ENCODE results near the gene OPN1SW.

The OPN1SW gene

GRCh38 chr7:128755819-128756476 is 19.6 kb downstream of the OPN1SW start:
- no peak for DNase-seq

GRCh38 chr7:128755075-128755818 is 20.3 kb downstream of the OPN1SW start:
- no peak for DNase-seq

GRCh38 chr7:128752251-128752650 is 23.3 kb downstream of the OPN1SW start:
- DNase-seq: no peak

- DNase-seq: no peak
Observed at GRCh38 chr7:128747327-128748079, 28.1 kb downstream of the OPN1SW start.

- no peak for DNase-seq
Observed at GRCh38 chr7:128745706-128746105, 29.9 kb downstream of the OPN1SW start.

- DNase-seq: no peak
Observed at GRCh38 chr7:128744366-128744905, 31.2 kb downstream of the OPN1SW start.

GRCh38 chr7:128743112-128743772 is 32.4 kb downstream of the OPN1SW start:
- DNase-seq: no peak

- no peak for DNase-seq
Observed at GRCh38 chr7:128742206-128742605, 33.4 kb downstream of the OPN1SW start.

- no peak for DNase-seq
Observed at GRCh38 chr7:128741491-128741890, 34.1 kb downstream of the OPN1SW start.

- no peak for DNase-seq
Observed at GRCh38 chr7:128740996-128741395, 34.6 kb downstream of the OPN1SW start.

- DNase-seq: no peak
Observed at GRCh38 chr7:128739990-128740682, 35.5 kb downstream of the OPN1SW start.

GRCh38 chr7:128739048-128739962 is 36.3 kb downstream of the OPN1SW start, which contains the start of gene CALU:
TSS of gene CALU (plus strand) at chr7:128739359. CDS start at chr7:128748584, 9,225 bp downstream.
- peak; percentile 91 for DNase-seq

- DNase-seq: peak; percentile 2
Observed at GRCh38 chr7:128738570-128739047, 37.0 kb downstream of the OPN1SW start.

GRCh38 chr7:128737867-128738385 is 37.7 kb downstream of the OPN1SW start:
- DNase-seq: no peak

- DNase-seq: no peak
Observed at GRCh38 chr7:128737441-128737840, 38.2 kb downstream of the OPN1SW start.

GRCh38 chr7:128735436-128735835 is 40.2 kb downstream of the OPN1SW start:
- no peak for DNase-seq

GRCh38 chr7:128734890-128735289 is 40.7 kb downstream of the OPN1SW start:
- DNase-seq: no peak

- DNase-seq: no peak
Observed at GRCh38 chr7:128733278-128733645, 42.3 kb downstream of the OPN1SW start.

- DNase-seq: no peak
Observed at GRCh38 chr7:128732521-128733277, 42.9 kb downstream of the OPN1SW start.

GRCh38 chr7:128731184-128731583 is 44.4 kb downstream of the OPN1SW start:
- DNase-seq: no peak
